Right lobe of liver (tissue), 4 donors: ENCODE results near the gene SOHLH2.

Source experiments
- POLR2A ChIP-seq: fragments of 450-650 bp; IDR thresholded peaks from one replicate; pipeline ENCODE4 v1.6.1; 2017; ENCODE audit warnings: antibody characterized with exemption, mild to moderate bottlenecking
- TF ChIP-seq, protein P1 (sequence below), 4 donors: fragments of 200-600 bp in 3 of 4; fragments of 450-650 bp in 1 of 4; IDR thresholded peaks; one replicate each; pipeline versions ENCODE4 v1.5.1 to v1.8.0; 2016 to 2022; ENCODE audit warnings: antibody characterized with exemption in 4 of 4, mild to moderate bottlenecking in 2 of 4
- donor health status: DM: no; HTN: no; CAD: no.
- donor health status: DM: no; HTN: no; CAD: no.
- donor health status: DM: no; HTN: yes; CAD: no.

DNA sequence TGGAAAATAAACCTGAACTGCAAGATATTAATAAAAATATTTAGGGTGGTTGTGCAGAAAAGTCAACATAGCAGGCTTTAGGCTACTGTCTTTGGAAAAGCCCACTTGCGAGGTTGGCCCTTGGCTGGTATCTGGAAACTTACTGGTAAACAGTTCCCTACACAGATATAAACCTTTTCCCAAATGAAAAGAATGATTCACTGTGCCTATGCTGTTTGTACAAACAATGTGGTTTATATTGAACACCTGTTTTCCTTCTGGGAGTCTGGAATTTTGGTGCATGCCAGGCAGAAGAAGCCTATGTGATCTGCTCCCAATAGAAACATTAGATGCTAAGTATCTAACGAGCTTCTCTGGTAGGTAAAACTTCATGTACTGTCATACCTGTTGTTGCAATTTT lies 29.7 kb upstream of the SOHLH2 start:
- TF ChIP-seq, protein P1, sequence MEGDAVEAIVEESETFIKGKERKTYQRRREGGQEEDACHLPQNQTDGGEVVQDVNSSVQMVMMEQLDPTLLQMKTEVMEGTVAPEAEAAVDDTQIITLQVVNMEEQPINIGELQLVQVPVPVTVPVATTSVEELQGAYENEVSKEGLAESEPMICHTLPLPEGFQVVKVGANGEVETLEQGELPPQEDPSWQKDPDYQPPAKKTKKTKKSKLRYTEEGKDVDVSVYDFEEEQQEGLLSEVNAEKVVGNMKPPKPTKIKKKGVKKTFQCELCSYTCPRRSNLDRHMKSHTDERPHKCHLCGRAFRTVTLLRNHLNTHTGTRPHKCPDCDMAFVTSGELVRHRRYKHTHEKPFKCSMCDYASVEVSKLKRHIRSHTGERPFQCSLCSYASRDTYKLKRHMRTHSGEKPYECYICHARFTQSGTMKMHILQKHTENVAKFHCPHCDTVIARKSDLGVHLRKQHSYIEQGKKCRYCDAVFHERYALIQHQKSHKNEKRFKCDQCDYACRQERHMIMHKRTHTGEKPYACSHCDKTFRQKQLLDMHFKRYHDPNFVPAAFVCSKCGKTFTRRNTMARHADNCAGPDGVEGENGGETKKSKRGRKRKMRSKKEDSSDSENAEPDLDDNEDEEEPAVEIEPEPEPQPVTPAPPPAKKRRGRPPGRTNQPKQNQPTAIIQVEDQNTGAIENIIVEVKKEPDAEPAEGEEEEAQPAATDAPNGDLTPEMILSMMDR (IDR thresholded peaks at IDR 0.05): no peak
- TF ChIP-seq POLR2A: no peak
